ENCODE results near the gene LASP1.

DNA sequence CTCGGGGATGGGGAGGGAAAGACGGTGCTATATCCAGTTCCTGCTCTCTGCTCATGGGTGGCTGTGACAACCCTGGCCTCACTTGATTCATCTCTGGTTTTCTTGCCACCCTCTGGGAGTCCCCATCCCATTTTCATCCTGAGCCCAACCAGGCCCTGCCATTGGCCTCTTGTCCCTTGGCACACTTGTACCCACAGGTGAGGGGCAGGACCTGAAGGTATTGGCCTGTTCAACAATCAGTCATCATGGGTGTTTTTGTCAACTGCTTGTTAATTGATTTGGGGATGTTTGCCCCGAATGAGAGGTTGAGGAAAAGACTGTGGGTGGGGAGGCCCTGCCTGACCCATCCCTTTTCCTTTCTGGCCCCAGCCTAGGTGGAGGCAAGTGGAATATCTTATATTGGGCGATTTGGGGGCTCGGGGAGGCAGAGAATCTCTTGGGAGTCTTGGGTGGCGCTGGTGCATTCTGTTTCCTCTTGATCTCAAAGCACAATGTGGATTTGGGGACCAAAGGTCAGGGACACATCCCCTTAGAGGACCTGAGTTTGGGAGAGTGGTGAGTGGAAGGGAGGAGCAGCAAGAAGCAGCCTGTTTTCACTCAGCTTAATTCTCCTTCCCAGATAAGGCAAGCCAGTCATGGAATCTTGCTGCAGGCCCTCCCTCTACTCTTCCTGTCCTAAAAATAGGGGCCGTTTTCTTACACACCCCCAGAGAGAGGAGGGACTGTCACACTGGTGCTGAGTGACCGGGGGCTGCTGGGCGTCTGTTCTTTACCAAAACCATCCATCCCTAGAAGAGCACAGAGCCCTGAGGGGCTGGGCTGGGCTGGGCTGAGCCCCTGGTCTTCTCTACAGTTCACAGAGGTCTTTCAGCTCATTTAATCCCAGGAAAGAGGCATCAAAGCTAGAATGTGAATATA is 50.8 kb downstream of the LASP1 start:
- TF ChIP-seq, protein P1, sequence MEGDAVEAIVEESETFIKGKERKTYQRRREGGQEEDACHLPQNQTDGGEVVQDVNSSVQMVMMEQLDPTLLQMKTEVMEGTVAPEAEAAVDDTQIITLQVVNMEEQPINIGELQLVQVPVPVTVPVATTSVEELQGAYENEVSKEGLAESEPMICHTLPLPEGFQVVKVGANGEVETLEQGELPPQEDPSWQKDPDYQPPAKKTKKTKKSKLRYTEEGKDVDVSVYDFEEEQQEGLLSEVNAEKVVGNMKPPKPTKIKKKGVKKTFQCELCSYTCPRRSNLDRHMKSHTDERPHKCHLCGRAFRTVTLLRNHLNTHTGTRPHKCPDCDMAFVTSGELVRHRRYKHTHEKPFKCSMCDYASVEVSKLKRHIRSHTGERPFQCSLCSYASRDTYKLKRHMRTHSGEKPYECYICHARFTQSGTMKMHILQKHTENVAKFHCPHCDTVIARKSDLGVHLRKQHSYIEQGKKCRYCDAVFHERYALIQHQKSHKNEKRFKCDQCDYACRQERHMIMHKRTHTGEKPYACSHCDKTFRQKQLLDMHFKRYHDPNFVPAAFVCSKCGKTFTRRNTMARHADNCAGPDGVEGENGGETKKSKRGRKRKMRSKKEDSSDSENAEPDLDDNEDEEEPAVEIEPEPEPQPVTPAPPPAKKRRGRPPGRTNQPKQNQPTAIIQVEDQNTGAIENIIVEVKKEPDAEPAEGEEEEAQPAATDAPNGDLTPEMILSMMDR (IDR thresholded peaks at IDR 0.05; ENCODE audit: control extremely low read depth in 1 of 3, insufficient read depth in 1 of 3, low read depth in 1 of 3, low read length in 3 of 3), result no peak
- TF ChIP-seq CHD2 (IDR thresholded peaks at IDR 0.05; ENCODE audit: low read length), result no peak
- no peak for TF ChIP-seq KDM5A (IDR thresholded peaks at IDR 0.05; ENCODE audit: low read length)

All from H1 (cell line).